HCEC 1CT (cell line): Measurements from ENCODE around the gene SLC25A11.
A peak's percentile ranks its signal among the peaks of the same experiment; 100 is the strongest.

Experiments used
- DNase-seq: peaks from one replicate; pipeline ENCODE4 v3.0.0-alpha.2; 2017

The SLC25A11 gene, protein sequence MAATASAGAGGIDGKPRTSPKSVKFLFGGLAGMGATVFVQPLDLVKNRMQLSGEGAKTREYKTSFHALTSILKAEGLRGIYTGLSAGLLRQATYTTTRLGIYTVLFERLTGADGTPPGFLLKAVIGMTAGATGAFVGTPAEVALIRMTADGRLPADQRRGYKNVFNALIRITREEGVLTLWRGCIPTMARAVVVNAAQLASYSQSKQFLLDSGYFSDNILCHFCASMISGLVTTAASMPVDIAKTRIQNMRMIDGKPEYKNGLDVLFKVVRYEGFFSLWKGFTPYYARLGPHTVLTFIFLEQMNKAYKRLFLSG

DNA sequence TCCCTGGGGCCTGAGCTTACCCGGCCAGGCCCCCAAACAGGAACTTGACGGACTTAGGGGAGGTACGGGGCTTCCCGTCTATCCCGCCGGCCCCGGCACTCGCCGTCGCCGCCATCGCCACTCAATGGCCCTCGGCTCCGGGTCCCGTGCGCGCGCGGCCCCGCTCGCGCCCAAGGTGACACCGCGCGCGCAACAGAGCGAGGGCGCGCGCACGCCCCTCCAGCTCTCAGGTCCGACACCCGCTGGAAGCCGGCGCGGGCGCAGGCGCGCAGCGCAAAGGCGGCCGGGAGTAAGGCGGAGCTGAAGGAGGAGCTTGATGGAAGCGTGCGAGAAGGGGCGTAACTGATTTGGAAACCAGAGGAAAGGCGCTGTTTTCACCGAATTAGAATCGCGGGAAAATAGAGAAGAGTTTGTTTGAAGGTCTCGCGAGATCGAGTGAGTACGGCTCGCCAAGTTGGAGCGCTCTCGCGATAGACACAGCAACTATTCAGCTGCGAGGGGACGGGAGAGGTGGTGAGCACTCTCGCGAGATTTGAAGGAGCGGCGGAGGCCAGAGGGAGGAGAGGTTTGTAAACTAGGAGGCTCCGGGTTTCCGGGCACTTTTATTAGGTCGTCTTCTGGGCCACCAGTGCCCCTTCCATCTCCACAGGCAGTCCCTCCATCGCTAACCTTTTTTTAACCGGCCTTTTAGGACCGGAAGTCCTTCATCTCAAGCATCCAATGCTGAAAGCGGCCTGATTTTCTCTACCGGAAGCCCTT, at the start of gene SLC25A11, which contains the start of gene RNF167:
SLC25A11 (minus strand) TSS at position 251 of the 759 bp plus-strand sequence; CDS start at position 115, 136 bp downstream.
RNF167 (plus strand) TSS at position 473 of the 759 bp plus-strand sequence. CDS start 642 bp downstream, outside the sequence.
- peak; percentile 100 for DNase-seq

DNA sequence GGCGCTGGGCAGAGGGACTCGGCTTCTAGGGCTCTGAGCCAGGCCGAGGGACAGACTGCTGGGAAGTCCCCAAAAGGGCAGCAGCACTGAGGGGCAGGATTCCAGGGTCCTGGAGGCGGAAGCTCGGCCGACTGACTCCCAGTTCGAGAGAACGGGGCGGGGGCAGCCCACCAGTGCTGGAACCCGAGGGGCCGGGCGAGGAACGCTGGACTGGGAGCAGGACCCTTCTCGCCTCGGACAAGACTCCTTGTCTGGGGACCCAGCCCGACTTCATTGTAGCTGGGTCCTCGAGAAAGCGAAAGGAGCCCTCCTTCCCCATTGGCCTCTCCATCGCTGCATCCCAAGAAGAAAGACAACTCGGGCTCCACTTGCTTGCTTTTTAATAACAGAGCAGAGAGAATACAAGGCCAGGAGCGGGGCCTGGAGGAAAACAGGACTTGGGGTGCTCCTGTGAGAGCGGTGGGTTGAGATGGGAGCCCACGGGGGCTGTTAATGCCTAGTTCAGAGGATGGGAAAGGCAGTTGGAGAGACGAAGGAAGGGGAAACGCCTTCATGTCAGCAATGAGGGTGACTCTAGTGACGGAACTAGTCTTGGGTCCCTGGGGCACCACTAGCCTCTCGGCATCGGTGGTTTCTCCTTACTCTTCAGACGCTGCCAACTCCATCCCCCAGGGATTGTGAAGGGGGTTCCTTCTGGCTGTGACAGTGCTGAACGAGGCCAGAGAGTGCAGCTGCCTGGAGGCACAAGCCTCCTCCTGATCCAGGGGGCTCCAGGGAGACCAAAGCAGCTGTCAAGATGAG, 48.1 kb upstream of the SLC25A11 start:
- DNase-seq, result no peak

DNA sequence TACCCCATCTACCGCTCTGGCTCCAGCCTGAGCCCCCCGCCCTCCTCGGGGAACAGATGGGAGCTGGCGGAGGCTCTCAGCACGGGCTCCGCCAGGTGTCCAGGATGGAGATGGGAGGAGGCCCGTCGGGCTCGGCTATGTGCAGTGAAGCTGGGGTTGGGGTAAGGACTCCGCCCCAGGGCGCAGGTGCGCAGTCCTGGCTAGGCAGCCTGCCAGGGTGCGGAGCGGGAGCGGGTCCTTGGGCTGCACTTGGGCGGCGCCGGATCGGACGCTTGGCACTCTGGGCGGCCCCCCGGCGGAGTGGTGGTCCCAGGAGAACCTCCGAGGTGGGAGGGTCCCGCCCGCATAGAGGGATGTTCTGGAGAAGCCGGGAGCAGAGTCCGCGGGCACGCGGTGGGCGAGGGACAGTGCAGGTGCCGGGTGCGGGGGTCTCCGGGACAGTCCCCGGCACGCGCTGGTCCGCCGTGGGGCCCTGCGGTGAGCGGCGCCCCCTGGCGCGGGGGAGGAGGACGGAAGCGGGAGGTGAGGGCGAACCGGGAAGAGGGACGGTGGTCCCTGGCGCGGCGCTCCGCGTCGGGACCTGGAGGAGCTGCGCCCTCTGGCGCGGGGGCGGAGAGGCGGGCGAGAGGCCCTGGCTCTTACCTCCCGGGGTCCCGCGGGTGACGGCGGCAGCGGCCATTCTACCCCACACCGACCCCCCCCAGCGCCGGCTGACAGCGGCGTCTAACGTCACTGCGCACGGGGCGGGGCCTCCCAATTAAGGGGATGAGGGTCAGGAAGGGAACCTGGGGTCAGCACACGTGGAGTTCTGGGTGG, 47.3 kb upstream of the SLC25A11 start, which contains the start of gene CAMTA2:
CAMTA2 (minus strand) TSS at position 725 of the 816 bp plus-strand sequence. CDS start 1,453 bp downstream, outside the sequence.
- peak; percentile 70 for DNase-seq

DNA sequence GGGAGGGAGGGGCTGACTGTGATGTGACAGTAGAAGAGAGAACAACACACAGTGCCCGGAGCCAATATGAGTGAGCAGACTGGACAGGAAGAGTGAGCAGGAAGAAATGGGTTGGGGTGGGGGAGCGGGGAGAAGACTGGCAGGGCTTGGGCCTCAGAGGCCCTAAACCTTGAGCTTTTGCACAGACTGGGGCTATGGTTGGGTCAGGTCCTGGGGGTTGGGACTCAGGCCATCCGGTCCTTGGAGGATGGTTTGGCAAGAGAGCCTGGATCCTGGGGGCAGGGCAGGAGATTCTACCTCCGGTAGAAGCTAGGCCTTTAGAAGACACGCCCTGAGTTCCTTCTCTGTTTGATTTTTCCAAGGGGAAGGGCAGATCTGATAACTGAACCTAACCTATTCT, 46.6 kb upstream of the SLC25A11 start:
- no peak for DNase-seq

DNA sequence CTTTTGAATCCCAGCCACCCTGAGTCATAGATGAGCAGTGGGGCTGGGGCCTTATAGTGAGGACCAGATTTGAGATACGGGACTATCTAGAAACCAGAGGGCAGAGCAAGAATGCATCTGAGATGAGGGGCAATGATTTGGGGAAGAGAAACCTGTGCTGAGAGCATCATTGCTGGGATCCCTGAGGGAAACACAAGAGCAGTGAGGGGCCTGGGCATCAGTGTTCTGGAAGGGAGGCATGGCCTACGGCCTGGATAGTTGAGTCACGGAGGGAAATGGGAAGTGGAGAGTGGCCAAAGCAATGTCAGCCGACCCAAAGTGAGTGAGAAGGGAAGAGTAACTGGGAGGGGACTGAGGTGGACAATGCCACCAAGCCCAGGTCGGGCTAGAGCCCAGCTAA, 42.5 kb upstream of the SLC25A11 start:
- no peak for DNase-seq

DNA sequence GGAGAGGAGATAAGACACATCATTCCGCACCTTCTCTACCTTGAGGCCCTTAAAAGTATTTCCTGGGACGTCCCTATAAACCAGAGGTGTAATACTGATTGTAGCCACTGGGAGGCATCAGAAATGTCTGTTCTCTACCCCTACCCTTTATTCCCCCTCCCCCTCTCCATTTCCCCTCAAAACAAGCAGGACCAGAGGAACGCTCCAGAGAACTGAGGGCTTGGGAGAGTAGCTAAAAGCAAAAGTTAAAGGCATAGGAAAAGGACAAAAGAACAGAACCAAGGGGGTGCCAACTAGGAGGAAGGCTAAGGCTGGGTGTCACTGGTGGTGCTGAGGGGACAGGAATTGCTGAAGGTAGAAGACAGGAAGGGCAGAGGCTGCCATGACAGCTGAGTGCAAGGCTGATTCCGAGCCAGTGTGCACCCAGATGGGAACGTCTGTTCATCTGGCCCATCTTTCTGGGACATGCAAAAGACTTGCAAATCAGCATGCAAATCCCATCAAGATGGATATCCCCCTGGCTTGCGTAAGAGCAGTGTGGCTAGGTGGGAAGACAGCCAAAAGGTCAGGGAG, 40.9 kb upstream of the SLC25A11 start:
- peak; percentile 15 for DNase-seq

DNA sequence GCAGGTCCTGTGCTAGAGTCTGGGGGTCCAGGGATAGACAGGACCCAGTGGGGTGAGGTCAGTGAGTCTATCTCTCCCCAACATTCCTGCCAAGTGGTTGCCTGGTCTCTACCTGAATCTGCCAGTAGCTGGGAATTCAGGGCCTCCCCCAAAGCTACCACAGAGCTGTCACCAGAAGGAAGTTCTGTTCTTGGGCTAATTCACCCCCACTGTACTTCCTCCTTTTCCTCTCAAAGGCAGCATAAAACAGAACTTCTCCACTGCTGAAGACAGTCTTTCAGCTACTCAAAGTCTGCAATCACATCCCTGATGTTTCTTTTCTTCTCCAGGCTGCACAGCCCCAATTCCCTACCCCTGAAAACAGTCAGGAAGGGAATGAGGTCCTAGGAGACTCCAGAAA, 38.9 kb upstream of the SLC25A11 start:
- DNase-seq, result no peak

DNA sequence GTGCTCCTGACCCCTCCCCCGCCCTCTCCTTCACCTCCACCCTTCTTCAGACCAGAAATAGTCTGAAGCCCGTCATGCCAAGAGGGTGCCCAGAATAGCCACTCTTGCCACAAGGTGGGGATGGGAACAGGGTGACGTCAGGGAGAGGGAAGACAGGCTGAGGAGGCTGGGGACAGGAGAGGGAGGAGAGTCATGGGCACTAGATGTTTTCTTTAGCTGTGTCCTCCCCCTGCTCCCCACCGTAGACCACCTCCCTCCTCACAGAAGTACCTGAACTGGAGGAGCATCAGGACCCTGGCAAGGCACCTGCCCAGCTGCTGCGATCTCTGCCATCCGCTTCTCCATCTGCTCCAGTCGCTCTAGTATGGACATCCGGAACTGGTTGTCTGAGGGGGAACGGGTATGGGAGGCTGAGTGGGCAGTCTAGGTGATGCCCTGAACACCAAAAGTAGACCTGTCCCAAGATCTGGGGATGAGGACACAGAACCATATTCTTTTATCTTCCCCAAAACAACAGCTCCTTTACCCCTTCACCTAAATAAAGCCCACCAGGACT, 34.3 kb upstream of the SLC25A11 start:
- no peak for DNase-seq

DNA sequence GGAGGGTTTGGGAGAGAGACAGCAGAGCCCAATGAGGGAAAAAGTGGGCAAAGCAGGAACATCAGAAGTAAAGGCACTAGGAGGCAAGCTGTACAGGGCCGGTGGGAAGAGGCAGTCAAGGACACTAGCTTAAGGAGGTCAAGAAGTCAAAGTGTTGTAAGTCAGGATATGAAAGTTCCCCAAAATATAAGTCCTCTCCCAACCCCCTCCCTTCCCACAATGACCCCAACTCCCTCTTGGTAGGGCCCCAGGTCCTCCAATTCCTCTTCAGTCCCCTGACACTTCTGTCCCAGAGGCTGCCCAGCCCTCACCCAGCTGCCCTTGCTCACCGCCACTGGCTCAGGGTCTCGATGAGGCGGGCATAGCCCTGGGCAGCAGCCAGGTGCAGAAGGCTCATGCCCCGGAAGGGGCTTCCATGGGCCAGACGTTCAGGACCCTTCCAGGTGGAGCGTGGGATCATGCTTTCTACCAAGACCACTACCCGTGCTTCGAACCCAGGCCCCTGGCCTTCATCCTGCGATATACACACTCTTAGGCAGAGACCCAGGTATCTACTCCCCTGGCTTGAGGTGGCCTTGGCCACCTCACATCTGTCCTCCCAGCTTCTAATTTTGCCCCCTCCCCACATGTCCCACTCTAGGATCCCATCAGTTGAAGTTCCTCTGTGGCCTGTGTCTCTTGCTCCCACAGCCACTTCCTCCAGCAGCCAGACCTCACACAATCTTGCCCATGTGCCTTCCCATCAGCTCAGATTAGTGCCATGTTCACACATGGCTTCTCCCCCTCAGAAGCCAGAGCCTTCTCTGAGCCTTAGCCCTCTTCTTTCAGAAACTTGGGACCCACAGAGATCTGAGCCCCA, 33.6 kb upstream of the SLC25A11 start:
- DNase-seq, result no peak

DNA sequence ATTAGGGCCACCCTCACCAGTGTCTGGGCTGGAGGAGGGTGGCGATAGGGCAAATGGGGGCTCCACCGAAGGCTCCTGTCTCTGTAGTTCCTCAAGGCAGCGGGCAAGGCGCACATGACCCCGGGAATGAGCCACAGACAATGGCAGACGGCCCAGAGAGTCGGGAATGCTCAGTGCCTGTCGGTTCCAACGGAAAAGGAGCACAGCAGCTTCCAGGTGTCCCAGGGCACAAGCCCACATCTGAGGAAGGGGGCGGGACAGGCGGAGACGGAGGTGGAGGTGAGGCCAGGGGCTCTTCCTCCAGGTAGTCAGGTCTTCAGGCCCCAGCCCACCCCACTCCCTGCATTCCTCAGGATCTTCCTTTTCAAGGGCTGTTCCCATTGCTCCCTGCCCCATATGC, 32.9 kb upstream of the SLC25A11 start:
- DNase-seq, result no peak

DNA sequence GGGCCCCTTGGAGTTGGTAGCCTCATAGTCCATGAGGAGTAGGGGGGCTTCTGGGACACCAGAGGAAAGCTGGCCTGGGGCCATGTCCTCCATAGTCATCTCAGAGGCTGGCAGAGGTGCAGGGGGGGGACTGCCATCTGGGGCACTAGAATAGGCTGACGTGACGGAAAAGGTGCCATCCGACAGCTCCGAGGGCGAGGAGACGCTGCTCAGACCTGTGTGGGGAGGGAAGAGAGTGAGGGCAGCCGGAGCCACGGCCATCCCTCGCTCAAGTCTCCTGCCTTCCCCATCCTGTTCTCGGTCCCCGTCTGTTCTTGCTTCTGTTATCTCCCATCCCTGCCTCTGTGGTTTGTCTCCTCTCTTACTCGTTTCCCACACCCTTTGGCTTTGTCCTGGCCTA, 32.5 kb upstream of the SLC25A11 start:
- no peak for DNase-seq

DNA sequence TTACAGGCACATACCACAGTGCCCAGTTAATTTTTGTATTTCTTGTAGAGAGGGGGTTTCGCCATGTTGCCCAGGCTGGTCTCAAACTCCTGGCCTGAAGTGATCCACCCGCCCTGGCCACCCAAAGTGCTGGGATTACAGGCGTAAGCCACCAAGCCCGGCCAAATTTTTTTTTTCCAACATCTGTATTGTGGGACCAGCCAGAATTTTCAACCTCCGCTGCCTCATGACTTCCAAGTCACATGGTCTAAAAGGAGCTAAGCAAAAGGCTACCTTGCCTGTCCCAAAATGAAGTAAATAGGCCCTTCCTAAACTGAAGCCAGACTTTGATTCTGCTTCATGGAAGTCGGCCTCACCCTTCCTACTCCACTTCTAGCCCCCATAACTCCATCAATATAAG, 32.0 kb upstream of the SLC25A11 start:
- DNase-seq, result no peak

DNA sequence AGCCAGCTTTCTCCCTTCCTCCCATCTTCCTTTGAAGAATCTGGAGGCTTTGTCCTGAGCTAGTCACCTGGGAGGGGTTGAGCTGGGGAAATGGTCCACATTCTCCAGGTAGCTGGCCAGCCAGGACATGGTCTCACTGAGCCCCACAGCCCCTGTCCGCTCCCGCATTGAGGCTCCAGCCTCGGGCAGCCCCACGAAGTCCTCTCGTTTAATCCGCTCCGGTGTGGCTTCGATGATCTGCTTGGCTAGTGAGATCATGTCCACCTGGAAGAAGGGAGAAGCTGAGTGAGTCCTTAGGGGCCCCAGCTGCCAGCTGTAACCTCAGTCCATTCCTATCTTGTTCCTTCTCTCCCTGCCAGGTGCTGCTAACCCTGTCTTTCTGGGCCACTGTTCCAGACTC, 30.4 kb upstream of the SLC25A11 start:
- no peak for DNase-seq

DNA sequence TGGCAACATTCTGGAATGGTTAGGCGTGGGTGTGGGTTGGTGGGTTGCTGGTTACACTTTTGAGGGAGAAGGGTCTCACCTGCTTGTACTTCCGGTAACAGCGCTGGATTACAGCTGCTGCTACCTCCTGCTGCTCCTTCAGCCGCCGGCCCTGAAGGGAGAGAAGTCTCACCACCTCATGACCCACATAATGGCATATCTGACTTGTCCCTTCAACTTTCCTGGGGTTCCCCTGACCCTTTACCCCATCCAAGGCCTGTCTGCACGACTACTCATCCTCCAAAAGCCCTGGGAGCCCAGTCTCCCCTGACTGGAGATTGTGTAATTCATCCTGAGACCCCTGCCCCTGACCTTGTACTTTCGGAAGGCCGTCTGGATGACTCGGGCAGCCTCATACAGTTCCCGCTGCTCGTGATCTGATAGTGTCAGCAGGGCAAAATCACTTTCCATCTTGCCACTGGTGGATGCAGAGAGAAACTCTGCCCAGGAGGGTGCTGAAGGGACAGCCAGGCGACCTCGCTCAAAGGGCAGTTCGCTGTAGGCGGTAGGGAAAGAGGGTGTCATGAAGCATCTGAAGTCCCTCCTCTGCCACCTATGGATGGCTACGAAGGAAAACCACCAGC, 29.8 kb upstream of the SLC25A11 start:
- DNase-seq, result peak; percentile 34

DNA sequence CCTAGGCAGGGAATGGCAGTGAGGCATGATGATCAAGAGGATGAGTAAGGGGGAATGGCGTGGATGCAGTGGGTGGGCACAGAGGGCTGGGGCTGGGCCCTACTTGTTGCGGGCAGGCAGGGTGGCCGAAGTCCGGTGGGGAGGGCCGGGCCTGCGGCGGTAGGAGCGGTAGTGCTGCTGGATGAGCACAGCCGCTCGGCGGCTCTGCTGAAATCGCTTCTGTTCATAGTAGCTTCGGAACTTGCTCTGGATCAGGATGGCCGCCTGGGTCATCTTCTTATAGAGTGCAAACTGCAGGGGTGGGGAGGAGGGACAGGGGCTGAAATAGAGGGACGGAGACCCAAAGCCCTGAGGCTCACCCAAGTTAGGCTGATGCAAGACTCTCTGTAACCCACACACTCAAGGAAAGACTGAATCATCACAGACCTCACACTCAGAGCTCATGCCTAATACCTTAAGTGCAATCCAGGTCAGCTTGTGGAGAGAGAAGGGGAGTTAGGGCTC, 29.3 kb upstream of the SLC25A11 start:
- peak; percentile 96 for DNase-seq

DNA sequence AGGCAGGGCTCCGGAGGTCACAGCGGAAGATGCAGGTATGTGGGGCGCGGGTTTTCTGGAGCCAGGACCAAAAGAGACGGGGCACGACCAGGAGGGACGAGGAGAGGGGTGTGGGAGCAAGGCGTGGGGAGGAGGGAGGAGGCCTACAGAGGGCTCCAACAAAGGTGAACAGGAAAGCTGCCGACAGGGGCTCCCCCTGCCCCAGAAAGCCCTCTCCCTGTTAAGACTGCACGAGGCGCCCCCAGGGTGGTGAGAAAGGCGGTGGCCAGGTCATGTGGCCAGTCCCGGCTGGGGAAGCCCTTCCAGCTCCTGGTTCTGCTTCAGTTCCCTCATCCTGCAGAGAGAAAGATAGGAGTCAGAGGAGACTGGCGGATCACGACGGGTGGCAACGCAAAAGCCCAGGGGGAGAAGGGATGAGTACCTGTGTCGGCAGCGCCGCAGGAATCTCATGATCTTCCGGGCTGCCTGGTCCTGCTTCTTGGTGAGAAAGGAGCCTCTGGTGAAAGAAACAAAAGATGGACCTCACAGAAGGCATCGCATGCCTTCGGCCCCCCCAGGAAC, 28.7 kb upstream of the SLC25A11 start:
- peak; percentile 22 for DNase-seq

DNA sequence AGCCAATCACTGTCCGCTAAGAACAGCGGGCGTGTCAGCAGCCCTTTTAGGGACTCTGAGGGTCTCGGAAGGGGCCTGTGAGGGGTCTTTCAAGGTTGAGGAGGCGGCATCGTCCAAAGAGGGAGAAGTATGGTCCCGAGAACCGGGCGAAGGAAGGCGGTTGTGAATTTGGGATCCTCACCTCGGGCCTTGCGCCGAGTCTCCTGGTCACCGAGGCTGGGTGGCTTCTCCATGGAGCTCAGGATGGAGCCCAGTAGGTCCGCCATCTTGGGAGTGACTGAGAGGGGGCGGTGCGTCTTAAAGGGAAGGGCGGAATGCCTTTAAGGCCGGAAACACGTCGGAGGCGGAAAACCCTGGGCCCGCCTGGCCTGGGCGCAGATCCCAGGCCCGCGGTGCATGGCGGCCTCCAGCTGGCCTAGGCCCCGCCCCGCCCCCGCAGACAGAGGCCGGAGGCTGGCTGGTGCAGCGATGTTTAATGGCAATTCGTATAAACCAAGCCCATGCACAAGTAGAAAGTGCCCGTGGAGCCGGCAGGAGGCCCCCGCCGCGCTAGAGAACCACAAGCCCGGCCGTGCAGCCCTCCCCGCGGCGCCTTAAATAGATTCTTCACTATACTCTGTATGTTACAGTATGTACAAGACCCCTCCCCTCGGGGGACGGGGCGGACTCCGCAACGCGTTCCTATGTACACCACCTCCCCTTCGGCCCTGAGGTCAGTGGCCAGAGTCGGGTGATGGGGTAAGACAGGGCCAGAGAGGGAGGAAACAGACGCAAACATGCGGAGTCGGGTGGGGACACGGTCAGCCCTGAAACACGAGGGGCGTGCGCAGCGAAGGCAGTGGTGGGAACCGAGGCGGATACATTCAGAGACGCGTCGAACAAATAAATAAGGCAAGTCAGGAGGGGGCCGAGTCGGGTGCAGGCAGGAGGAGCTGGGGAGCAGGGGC, 28.0 kb upstream of the SLC25A11 start, which contains the start of gene SPAG7:
SPAG7 (minus strand) TSS at position 279 of the 947 bp plus-strand sequence; CDS start at position 266, 13 bp downstream.
- DNase-seq, result peak; percentile 95
